Fibroblast of the aortic adventitia (primary cell): ENCODE results near the gene SERPINA1. TPM values are rescaled to one million over a fixed set of nuclear protein-coding genes. Genes with fewer than 3 reads are reported as not detected.

Experiments used
- DNase-seq: peaks from one replicate; pipeline ENCODE4 v3.0.0-alpha.2; 2010; ENCODE audit warnings: low read depth
- H3K4me3 ChIP-seq: 2 replicates; pipeline ENCODE4 v1.5.1; 2011; ENCODE audit warnings: low read depth, mild to moderate bottlenecking, control low read depth, low read length, moderate library complexity
- CTCF ChIP-seq: IDR thresholded peaks from 2 replicates; pipeline ENCODE4 v1.5.1; 2011; ENCODE audit warnings: mild to moderate bottlenecking, low read length, control low read depth, inconsistent platforms; ENCODE audit not compliant: insufficient read depth
- total RNA-seq: library from RNA; depleted of rRNA; stranded (reverse); fragments of >200 nt; gene quantifications from 2 replicates; pipeline ENCODE4 v1.2.3, GENCODE V29; 2012; ENCODE audit warnings: low replicate concordance

Gene SERPINA1
- total RNA-seq, 1 donor: not detected

GRCh38 chr14:94364037-94364436, 24.4 kb downstream of the SERPINA1 start:
- no peak for TF ChIP-seq CTCF
- no peak for DNase-seq
- no peak overlapping the region for H3K4me3 ChIP-seq

- no peak for TF ChIP-seq CTCF
- H3K4me3 ChIP-seq: no peak overlapping the region
- DNase-seq: no peak
Observed at GRCh38 chr14:94363151-94363624, 25.2 kb downstream of the SERPINA1 start.

GRCh38 chr14:94362614-94363133, 25.7 kb downstream of the SERPINA1 start:
- no peak for DNase-seq
- TF ChIP-seq CTCF: no peak
- no peak overlapping the region for H3K4me3 ChIP-seq

DNA sequence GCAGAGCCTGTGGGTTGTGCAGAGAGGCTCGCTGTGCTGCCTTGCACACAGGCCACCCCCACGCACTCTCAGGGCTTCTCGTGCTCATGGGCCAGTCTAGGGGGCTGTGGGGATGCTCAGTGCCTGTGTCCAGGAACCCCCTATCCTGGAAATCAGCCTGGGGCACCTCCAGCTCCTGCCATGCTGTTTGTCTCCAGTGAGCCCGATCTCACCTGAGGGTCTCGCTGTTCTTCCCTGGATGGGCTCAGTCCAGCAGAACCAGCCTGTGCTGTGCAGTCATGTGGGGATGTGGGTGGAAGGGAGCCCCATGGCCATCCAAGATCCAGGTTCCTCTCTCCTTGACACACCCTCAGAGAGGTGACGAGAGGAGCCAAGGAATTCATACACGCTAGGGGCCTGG, 26.7 kb downstream of the SERPINA1 start:
- no peak for TF ChIP-seq CTCF
- DNase-seq: no peak

GRCh38 chr14:94360945-94361565, 27.3 kb downstream of the SERPINA1 start:
- H3K4me3 ChIP-seq: no peak overlapping the region
- no peak for TF ChIP-seq CTCF
- DNase-seq: no peak

More for the DNA sequence above, 26.7 kb downstream of the SERPINA1 start:
- H3K4me3 ChIP-seq: no peak overlapping the region

GRCh38 chr14:94357166-94357565, 31.2 kb downstream of the SERPINA1 start:
- no peak for TF ChIP-seq CTCF
- H3K4me3 ChIP-seq: no peak overlapping the region
- no peak for DNase-seq
